Activated naive CD4-positive, alpha-beta T cell treated with Interleukin-2 at 50 U/mL for 16 hours (primary cell): ENCODE data around the gene MSL3B.

ENCODE experiments used
- DNase-seq: peaks from one replicate; pipeline ENCODE4 v3.0.0-alpha.2; 2020

The MSL3B gene

GRCh38 chr2:233816334-233816733 lies 51.9 kb downstream of the MSL3B start:
- DNase-seq = no peak

- no peak for DNase-seq
Observed at GRCh38 chr2:233815861-233816260, 52.3 kb downstream of the MSL3B start.
